NCI-H1092 (cell line): ENCODE results near the gene BIRC5.

Source experiments
- DNase-seq: peaks from one replicate; lab custom pipeline; 2025; lab: John Stamatoyannopoulos, UW

BIRC5 gene

GRCh38 chr17:78256707-78257591 is 42.9 kb downstream of the BIRC5 start:
- no peak for DNase-seq

- no peak for DNase-seq
Measured at GRCh38 chr17:78257810-78258322, 43.8 kb downstream of the BIRC5 start.

- no peak for DNase-seq
Measured at GRCh38 chr17:78258323-78259191, 44.5 kb downstream of the BIRC5 start.

- no peak for DNase-seq
Measured at GRCh38 chr17:78259192-78259554, 45.1 kb downstream of the BIRC5 start.

DNA sequence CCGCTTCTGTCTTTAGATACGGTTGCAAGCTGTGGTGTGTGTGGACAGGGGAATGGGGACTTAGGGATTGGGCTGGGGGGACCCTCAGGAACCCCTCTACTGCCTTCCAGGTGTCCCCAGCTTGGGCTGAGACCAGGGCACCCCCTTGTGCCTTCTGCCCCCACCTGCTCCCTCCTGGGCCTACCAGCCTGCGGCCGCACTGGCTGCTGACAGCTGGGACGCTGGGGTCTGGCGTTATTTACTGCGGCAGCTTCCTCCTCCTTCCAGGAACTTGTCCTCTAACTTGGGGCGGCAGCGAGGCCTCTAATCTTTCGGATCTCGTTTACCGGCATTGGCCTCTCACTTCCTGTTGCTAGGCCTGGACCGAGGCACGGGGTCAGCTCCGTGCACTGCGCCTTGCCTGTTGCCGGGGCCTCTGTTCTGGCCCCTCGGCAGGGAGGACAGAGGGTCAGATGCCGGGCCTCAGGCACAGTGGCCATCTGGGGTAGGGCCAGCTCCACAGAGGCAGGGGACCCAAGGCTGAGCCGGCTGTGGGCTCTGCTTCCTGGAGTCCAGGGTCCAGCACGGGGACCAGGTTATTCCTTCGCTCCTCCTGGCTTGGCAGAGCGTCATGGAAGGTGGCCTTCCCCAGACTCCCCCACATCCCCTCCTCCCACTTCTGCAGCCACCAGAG is 49.1 kb downstream of the BIRC5 start:
- no peak for DNase-seq

- DNase-seq: no peak
Measured at GRCh38 chr17:78263736-78264340, 49.8 kb downstream of the BIRC5 start.

- DNase-seq: no peak
Measured at GRCh38 chr17:78264590-78264989, 50.5 kb downstream of the BIRC5 start.

- DNase-seq: no peak
Measured at GRCh38 chr17:78265121-78265520, 51.1 kb downstream of the BIRC5 start.

GRCh38 chr17:78266231-78266631 is 52.2 kb downstream of the BIRC5 start:
- no peak for DNase-seq

DNA sequence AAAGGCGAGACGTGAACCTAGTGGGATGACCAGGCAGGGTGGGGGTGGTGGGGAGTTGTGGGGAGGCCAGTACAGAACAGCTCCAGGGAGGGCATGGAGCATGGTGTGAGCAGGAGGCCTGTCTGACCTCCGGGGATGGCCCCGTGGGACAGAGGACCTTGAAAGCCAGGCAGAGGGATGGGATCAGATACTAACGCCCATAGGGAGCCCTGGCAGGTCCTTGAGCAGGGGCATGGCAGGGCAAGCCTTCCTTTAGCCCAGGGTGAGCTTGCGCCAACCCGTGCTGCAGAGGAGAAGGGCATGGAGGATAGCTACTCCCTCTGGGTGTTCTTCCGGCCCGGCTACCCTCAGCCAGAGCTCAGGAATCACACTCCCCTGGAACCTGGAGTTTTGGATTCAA is 52.7 kb downstream of the BIRC5 start:
- DNase-seq: no peak

DNA sequence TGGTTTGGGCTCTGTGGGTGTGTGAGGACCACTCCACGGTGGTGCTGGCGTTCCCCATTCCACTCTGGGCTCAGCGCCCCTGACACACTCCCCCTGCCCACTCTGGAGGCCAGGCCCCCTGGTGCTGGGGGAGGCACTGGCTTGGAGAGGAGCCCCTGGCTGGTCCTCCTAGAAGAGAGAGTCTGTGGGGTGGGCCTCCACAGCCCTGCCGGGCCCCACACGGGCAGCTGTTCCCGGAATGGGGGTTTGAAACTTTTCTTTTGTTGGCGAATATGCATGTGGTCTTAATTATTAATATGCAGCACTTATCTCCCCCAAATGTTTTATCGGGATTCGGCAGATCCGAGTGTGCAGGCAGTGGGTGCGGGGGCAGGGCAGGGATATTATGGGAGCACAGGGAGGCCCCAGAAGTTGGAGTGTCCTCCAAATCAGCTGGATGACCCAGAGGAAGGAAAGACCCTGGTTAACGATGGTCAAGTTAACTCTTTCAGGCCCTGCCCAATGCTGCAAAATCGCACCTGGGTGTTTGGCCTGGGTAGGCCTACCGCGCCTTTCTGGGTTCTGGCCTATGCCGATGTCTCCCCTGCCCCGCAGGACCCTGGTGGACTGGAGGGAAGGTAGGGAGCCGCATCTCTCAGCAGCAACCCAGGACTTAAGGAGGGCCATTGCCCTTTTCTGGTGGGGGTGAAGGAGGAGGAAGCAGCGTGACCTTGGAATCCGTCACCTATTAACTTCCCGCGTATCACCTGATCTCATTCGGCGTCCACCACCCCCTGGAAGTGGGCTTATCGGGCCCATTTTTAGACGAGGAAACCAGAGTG is 53.4 kb downstream of the BIRC5 start:
- DNase-seq: no peak

GRCh38 chr17:78268191-78268874 is 54.3 kb downstream of the BIRC5 start:
- DNase-seq: no peak

DNA sequence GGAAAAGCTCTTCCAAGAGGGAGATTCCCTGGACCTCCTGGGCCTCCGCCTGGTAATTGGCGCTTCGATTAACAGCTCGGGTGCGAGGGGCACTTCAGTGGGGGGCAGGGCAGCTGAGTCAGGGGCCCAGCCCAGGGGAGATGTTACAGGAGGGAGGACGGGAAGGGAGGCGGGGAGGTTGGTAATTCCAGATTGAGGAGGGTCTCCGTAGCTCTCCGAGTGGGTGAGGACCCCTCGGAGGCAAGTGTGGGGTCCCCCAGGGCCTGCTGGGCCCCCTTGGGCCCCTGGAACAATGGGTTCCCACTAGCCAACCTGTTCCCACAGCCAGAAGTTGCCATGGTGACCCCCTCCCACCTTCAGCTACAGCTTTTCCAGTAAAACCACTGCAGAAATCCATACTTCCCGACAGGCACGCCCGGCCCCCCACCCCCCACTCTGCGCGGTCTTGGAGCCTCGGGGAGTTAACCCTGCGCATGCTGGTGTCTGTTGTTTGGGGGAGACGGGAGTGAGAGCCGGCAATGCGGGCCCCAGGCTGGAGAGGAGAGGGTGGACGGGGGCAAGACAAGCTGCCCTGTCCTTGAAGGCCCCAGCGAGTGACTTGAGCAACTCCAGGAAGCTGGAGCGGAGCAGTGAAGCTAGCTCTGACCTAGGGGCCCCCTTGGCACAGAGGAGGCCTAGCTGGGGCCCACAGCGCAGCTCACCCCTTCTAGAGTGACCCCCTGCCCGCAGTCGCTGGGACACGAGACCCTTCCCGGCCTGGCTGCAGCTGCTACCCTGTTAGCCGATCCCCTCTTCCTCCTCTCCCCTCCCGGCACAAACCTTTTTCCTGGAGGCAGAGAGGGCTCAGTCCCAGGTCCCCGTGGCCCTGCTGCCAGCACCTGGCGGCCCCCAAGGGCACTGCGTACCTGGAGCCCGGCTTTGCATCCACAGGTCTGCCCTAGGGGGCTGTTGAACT is 55.2 kb downstream of the BIRC5 start:
- no peak for DNase-seq

- no peak for DNase-seq
Measured at GRCh38 chr17:78269955-78270381, 55.9 kb downstream of the BIRC5 start.

DNA sequence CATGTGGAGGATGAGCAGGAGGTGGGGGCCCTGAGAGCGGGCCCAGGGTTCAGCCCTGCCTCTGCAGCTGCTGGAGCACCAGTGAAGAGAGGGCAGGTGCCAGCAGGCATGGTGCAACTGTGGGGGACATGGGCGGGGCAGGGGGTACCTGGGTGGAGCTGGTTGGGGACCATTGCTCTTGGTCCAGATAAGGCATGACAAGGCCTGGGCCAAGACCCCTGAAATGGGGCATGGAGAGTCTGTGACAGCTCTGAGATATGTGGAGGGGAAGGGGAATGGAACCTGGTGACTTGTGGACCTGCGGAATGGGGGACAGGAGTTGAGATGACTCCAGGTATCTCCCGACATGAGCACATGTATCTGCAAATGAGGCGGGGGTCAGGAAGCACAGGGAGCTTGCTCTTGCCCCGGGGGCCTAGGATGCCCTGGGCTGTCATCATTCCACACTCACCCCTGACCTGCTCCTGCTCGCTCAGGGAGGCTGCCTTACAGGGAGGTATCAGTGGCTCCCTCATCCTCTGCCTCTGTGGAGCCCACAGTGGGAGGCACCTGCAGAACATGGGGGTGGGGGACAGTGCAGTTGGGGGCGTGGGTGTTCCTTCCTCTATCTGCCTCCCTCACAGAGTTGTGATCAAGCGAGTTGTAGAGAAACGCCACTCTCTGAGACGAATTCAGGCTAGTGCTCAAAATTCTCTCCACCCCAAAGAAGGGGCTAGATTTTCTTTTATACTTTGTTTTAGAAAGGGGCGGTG is 57.5 kb downstream of the BIRC5 start:
- no peak for DNase-seq

DNA sequence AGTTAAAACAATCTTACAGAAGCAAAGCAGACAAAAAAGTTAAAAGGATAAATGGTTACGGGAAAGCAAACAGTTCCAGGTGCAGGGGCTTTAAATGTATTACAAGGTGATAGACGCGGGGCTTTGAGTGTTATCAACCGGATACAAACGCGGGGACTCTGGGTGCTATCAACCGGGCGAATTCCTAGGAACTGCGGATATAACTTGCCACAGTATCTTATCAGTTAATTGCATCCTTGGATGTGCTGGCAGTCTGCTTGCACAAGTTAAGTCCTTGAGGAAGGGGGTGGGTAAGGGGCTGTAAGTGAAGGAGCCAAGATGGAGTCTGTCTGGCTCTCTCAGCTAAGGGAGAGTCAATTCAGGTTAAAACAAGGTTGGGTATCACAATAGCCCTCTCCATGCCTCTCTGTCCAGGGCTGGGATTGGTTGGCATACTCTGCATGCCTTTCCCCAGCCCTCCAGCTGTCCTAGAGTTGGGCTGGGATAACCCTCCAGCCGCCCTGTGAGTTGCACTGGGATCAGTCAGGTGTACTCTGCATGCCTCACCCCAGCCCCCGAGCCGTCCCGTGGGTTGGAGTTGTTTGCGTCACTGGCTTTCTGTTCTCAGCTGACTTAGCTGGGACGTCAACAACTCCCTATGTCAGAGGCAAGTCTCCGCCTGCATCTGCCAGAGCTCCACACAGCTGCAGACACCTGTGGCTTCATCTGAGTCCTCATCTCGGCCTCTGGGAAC is 58.3 kb downstream of the BIRC5 start:
- DNase-seq: no peak

- no peak for DNase-seq
Measured at GRCh38 chr17:78272914-78273258, 58.8 kb downstream of the BIRC5 start.

DNA sequence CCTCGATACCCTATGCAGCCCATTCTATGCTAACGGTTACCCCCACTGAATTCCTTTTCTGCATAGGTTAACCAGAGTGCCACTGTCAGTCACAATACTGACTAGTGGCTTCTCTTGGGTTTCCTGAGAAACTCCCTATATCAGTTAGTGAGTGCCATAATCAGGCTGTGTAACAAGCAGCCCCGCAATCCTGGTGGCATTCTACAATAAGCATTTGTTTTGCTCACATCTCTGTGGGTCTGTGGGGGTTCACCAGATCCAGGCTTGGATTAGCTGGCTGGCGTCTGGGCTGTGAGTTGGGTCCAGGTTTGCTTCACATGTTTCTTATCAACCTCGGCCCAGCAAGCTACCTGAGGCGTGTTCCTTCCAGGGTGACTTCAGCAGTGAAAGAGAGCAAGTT is 59.8 kb downstream of the BIRC5 start:
- DNase-seq: no peak
